Body of pancreas (tissue), 4 donors: Measurements from ENCODE around the gene ASGR1.

ENCODE experiments used
- POLR2A ChIP-seq, 3 donors: fragments of 450-650 bp; IDR thresholded peaks; one replicate each; pipeline ENCODE4 v1.6.1; 2016; ENCODE audit warnings: antibody characterized with exemption in 3 of 3, mild to moderate bottlenecking in 2 of 3
- TF ChIP-seq, protein P1 (sequence below), 7 experiments: fragments of 450-650 bp in 4 of 7; fragments of 200-600 bp in 3 of 7; sonication (generic) in 3 of 7; IDR thresholded peaks; one replicate each; pipeline ENCODE4 v1.5.1; 2016 to 2019; ENCODE audit warnings: antibody characterized with exemption in 7 of 7

DNA sequence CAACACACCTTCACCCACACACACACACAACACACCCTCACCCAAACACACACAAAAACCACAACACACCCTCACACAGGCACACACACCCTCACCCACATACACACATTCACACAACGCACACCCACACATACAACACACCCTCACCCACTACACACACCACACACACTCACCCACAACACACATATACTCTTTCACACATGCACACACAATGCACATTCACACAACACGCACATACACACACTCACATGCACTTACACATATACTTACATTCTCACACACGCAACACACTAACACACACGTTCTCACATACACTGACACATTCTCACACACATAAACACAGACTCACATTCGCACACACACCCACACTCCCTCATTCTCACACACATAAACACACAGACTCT, 3.8 kb downstream of the ASGR1 start:
- no peak for TF ChIP-seq POLR2A (IDR thresholded peaks at IDR 0.05)
- TF ChIP-seq, protein P1, sequence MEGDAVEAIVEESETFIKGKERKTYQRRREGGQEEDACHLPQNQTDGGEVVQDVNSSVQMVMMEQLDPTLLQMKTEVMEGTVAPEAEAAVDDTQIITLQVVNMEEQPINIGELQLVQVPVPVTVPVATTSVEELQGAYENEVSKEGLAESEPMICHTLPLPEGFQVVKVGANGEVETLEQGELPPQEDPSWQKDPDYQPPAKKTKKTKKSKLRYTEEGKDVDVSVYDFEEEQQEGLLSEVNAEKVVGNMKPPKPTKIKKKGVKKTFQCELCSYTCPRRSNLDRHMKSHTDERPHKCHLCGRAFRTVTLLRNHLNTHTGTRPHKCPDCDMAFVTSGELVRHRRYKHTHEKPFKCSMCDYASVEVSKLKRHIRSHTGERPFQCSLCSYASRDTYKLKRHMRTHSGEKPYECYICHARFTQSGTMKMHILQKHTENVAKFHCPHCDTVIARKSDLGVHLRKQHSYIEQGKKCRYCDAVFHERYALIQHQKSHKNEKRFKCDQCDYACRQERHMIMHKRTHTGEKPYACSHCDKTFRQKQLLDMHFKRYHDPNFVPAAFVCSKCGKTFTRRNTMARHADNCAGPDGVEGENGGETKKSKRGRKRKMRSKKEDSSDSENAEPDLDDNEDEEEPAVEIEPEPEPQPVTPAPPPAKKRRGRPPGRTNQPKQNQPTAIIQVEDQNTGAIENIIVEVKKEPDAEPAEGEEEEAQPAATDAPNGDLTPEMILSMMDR (IDR thresholded peaks at IDR 0.05) = no peak
